Measurements from ENCODE around the gene NR1H2.

Gene NR1H2

DNA sequence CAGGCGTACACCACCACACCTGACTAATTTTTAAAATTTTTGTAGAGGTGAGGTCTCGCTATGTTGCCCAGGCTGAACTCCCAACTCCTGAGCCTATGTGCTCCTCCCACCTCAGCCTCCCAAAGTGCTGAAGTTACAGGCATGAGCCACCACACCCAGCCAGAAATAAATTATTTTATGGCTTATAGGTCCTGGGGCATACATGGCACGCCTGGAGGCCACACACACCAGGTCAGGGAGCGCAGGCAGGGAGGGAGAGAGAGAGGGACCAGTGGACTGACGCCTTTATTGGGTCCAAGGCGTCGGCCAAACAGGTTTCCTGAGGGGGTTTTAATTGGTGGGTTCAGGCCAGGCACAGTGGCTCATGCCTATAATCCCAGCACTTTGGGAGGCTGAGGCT is 49.3 kb downstream of the NR1H2 start:
- no peak for DNase-seq

DNA sequence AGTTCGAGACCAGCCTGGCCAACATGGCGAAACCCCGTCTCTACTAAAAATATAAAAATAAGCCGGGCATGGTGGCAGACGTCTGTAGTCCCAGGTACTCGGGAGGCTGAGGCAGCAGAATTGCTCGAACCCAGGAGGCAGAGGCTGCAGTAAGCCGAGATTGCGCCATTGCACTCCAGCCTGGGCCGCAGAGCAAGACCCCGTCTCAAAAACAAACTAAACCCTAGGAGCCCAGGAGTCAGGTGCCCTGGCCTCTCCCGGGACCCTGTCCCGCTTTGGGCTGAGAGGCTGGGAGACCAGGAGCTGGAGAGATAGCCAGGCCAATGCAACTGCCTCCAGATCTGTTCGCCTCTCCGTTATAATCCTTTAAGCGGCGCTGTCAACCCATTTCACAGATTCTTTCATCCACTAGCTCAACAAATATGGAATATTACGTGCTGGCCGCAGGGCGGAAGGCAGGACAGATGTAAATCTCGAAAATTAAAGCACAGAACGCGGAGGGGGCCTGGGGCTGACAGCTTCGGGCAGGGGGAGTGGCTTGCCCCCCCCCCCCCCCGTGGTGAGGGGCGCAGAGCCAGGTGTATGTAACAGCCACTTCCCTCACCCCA is 51.2 kb downstream of the NR1H2 start:
- no peak for DNase-seq

DNA sequence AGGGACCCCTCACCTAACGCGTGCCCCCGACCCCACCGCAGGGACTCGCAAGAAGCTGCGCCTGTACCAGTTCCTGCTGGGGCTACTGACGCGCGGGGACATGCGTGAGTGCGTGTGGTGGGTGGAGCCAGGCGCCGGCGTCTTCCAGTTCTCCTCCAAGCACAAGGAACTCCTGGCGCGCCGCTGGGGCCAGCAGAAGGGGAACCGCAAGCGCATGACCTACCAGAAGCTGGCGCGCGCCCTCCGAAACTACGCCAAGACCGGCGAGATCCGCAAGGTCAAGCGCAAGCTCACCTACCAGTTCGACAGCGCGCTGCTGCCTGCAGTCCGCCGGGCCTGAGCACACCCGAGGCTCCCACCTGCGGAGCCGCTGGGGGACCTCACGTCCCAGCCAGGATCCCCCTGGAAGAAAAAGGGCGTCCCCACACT is 51.8 kb downstream of the NR1H2 start:
- peak in 11 of 14 donors; percentile 12 to 76 (median 58) for DNase-seq

DNA sequence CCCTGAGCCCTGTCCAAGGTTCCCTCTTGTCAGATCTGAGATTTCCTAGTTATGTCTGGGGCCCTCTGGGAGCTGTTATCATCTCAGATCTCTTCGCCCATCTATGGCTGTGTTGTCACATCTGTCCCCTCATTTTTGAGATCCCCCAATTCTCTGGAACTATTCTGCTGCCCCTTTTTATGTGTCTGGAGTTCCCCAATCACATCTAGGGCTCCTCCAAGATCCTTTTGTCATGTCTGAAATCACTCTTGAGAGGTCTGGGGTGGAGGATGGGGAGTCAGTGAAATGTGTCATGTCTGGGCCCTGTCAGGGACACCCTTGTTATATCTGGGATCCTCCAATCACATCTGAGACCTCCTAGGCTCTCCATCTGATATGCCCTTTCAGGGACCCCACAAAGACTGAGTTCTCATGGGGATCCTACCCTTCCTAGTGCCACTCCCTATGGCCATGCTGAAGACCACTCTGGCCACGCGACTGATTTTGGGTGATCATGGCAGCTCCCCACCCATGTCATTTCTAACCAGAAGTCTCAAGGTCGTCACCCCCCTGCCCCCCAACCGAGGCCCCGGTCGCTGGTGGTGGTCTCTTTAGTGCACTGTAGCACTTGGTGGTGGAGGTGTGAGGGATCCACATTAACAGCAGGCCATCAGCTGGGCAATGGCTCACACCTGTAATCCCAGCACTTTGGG is 52.7 kb downstream of the NR1H2 start:
- no peak for DNase-seq

- no peak for DNase-seq
Observed at GRCh38 chr19:50430888-50431342, 54.7 kb downstream of the NR1H2 start.

DNA sequence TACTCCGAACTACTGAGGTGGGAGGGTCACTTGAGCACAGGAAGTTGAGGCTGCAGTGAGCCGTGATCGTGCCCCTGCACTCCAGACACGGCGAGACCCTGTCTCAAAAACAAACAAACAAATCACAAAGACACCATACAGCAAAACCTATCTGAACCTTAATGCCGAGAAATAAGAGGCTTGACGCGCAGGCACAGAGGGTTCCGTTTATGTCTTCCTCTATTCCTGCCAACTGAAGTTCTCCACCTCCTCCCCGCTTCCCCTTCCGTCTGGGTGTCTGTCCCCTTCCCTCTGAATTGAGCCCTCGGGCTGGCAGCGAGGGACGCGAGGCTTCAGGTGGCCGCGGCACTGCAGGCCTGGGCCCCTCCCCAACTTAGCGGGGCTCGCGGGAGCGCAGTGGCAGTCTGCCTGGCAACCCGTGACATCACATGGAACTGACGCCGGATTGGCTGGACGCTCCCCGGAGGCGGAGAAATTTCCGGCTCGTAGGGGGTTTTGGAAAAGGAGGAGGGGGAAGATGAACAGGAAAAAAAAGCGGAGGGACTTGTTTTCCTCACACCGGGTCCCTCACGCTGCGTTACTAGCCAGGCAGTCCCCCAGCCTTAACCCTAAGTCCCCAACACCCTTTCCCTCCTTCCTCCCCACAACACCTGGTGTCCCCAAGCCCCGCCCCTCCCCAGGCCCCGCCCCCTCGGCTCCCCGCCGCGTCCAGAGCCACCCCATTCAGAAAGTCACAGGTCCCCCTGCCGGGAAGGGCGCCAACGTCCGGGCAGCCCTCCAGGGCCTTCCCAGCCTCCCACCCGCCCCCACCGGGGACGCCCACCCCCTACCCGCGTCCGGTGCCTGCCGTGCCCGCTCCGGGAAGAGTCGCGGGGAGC is 55.3 kb downstream of the NR1H2 start:
- peak; percentile 16 to 85 (median 68) for DNase-seq

GRCh38 chr19:50432221-50433028 is 56.2 kb downstream of the NR1H2 start, which contains the start of gene MYBPC2:
Gene MYBPC2 (plus strand): TSS chr19:50432892. CDS start chr19:50432954, 62 bp downstream.
- DNase-seq, result no peak
